Ascending aorta (tissue), 2 donors: Measurements from ENCODE around the gene GBP1. TPM values are rescaled to one million over a fixed set of nuclear protein-coding genes. Genes with fewer than 3 reads are reported as not detected.

ENCODE experiments used
- DNase-seq, 2 donors: peaks; one replicate each; pipeline ENCODE4 v3.0.0-alpha.2; 2019; ENCODE audit warnings: low spot score in 2 of 2
- H3K27ac ChIP-seq, 2 donors: fragments of 200-600 bp; sonication (generic); one replicate each; pipeline ENCODE4 v1.5.1; 2016 to 2017; ENCODE audit warnings: mild to moderate bottlenecking in 1 of 2
- H3K27me3 ChIP-seq: fragments of 200-600 bp; sonication (generic); one replicate; pipeline ENCODE4 v1.5.1; 2017
- H3K36me3 ChIP-seq, 2 donors: fragments of 200-600 bp; sonication (generic); one replicate each; pipeline ENCODE4 v1.5.1; 2016
- H3K4me1 ChIP-seq, 2 donors: fragments of 200-600 bp; sonication (generic); one replicate each; pipeline ENCODE4 v1.5.1; 2016 to 2017; ENCODE audit warnings: mild to moderate bottlenecking in 1 of 2
- H3K4me3 ChIP-seq, 2 donors: fragments of 200-600 bp; sonication (generic); one replicate each; pipeline ENCODE4 v1.5.1; 2016 to 2017; ENCODE audit warnings: mild to moderate bottlenecking in 1 of 2
- H3K9me3 ChIP-seq, 2 donors: fragments of 200-600 bp; sonication (generic); one replicate each; pipeline ENCODE4 v1.5.1; 2016
- CTCF ChIP-seq, 3 experiments: fragments of 200-600 bp in 2 of 3; fragments of 450-650 bp in 1 of 3; sonication (generic) in 2 of 3; IDR thresholded peaks; one replicate each; pipeline ENCODE4 v1.5.1; 2016 to 2019; ENCODE audit warnings: antibody characterized with exemption in 3 of 3, mild to moderate bottlenecking in 1 of 3, moderate library complexity in 1 of 3
- intact Hi-C: fragments of 100-400 bp; cut with DNase I; formaldehyde crosslinking; loops from one replicate; pipeline ENCODE4 v1.15.1; 2023
- total RNA-seq: library from RNA; depleted of rRNA; stranded (reverse); fragments of >200 nt; gene quantifications from one replicate; pipeline ENCODE4 v1.1.0, GENCODE V29; 2016

GBP1 gene
- total RNA-seq, 1 donor from 2014 or later, result 59.7 TPM

DNA sequence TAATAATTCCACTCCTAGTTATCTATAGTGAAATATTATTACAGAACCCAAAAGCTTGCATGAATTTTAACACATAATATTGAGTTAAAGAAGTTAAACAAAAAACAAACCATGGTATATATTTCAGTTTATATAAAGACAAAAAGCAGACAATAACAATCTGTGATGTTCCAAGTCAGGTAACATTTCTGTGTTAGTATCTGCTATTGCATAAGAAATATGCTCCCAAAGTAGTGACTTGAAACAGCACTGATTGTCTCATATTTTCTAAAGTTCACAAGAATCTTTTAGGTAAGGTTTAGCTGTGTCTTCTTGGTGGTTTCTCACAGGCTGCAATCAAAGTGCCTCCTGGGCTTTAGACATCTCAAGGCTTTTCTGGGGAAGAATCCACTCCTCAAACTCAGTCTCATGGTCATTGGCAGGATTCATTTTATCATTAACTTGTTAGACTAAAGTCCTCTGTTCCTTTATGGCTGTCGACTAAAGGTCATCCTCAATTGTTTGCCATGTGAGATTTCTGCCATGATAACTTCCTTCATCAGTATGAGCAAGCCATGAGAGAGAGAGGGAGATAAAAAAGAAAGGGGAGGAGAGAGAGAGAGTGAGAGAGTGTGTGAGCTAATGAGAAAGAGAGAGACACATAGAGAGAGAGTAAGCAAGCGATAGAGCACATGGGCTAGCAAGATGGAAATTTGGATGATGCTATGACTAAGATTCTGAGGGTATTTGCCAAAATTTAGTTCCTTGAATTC, 19.9 kb downstream of the GBP1 start:
- no peak overlapping the region for H3K27ac ChIP-seq
- TF ChIP-seq CTCF (IDR thresholded peaks at IDR 0.05), result no peak
- no peaks in the 10 kb centered on the region for H3K9me3 ChIP-seq
- no peaks in the 10 kb centered on the region for H3K4me1 ChIP-seq
- intact Hi-C loops, result no loop called here
- no peaks in the 10 kb centered on the region for H3K27me3 ChIP-seq
- no peaks in the 10 kb centered on the region for H3K36me3 ChIP-seq
- DNase-seq, result no peak
- H3K4me3 ChIP-seq, result no peak overlapping the region

DNA sequence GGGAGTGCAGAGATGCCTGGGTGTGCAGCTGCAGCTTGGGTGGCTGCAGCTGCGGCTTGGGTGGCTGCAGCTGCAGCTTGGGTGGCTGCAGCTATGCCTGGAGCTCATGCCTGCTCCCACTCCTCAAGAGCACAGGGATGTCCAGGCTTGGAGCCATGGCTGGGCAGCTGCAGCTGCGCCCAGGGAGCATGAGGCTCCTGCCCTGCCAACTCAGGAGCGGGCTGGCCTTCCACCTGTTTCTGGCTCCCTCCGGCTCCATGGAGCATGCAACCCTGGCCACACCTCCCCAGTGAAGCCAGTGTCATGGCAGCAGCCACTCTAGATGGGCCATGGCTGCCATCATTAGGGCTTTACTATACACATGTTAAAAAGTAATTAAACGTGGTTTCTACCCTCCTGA, 21.1 kb downstream of the GBP1 start:
- H3K4me1 ChIP-seq, result no peaks in the 10 kb centered on the region
- no peak for TF ChIP-seq CTCF (IDR thresholded peaks at IDR 0.05)
- DNase-seq, result no peak
- H3K27me3 ChIP-seq, result no peaks in the 10 kb centered on the region
- intact Hi-C loops, result no loop called here
- no peaks in the 10 kb centered on the region for H3K9me3 ChIP-seq
- no peak overlapping the region for H3K27ac ChIP-seq
- H3K4me3 ChIP-seq, result no peak overlapping the region
- H3K36me3 ChIP-seq, result no peaks in the 10 kb centered on the region

DNA sequence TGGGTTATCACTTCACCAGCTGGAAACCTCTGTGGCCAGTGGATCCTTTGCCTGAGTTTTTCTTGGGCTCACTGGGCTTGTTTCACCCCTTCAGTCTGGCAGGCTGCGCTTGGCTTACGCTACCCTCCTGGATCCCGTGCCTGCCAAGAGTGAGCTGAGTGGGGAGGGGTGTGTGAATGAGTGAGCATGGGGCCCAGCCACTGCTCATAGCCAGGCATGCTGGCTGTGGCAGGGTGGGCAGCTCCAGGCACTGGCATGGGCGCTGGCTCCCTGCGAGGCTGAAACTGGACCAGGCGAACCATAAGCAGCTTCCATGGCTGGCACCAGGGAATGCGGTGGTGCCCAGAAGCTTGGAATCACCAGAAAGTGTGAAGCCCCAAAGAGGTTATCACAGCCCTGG, 22.5 kb downstream of the GBP1 start:
- Histone ChIP-seq H3K27me3 (no peaks in the 10 kb centered on the region), H3K4me1 (no peaks in the 10 kb centered on the region), H3K36me3 (no peaks in the 10 kb centered on the region), H3K9me3 (no peaks in the 10 kb centered on the region), H3K27ac (no peak overlapping the region), H3K4me3 (peak overlapping the region in 1 of 2 donors; percentile 8)
- intact Hi-C loops, result no loop called here
- DNase-seq, result no peak
- no peak for TF ChIP-seq CTCF (IDR thresholded peaks at IDR 0.05)

DNA sequence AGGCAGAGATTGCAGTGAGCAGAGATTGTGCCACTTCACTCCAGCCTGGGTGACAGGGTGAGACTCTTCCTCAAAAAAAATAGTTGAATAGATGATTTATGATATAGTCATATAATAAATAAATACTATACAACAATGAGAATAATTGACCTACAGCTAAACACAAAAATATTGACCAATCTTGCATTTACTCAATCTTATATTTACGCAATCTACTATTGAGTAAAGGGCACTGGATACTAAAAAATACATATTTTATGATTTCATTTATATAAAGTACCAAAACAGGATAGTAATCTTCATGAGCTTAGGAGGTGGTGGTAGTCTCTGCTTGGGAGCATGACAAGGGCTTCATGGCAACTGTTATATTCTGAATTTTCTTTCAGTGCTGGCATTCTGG, 23.3 kb downstream of the GBP1 start:
- Histone ChIP-seq H3K9me3 (no peaks in the 10 kb centered on the region), H3K36me3 (no peaks in the 10 kb centered on the region), H3K27me3 (no peaks in the 10 kb centered on the region), H3K4me1 (no peaks in the 10 kb centered on the region), H3K4me3 (no peak overlapping the region), H3K27ac (no peak overlapping the region)
- intact Hi-C loops, result no loop called here
- no peak for TF ChIP-seq CTCF (IDR thresholded peaks at IDR 0.05)
- no peak for DNase-seq

DNA sequence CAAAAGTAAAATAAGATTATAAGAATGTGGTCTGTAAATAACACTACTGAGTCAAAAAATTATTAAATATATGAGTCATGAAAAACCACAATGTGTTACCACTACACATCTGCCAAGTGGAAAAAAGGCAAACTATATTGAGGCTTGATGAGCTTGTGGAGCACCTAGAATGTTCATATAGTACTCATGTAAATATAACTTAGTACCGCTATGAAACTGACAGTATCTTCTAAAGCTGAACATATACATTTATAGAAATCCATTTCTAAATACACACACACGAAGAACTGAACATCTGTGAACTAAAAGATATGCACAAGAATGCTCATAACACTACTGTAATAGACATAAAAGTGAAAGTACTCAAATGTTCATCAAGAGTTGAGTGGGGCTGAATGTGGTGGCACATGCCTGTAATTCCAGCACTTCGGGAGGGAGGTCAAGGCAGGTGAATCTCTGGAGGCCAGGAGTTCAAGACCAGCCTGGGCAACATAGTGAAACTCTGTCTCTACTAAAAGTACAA, 23.8 kb downstream of the GBP1 start:
- intact Hi-C loops, result no loop called here
- Histone ChIP-seq H3K36me3 (no peaks in the 10 kb centered on the region), H3K27ac (no peak overlapping the region), H3K9me3 (no peaks in the 10 kb centered on the region), H3K4me3 (no peak overlapping the region), H3K27me3 (no peaks in the 10 kb centered on the region), H3K4me1 (no peaks in the 10 kb centered on the region)
- DNase-seq, result no peak
- no peak for TF ChIP-seq CTCF (IDR thresholded peaks at IDR 0.05)

DNA sequence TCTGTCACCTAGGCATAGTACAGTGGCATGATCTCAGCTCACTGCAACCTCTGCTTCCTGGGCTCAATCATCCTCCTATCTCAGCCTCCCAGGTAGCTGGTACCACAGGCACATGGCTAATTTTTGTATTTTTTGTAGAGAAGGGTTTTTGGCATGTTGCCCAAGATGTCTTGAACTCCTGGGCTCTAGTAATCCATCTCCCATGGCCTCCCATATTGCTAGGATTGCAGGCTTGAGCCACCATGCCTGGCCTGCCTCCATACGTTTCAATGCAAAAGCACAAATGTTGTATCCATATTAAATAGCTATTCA, 24.7 kb downstream of the GBP1 start:
- DNase-seq, result no peak
- no peak for TF ChIP-seq CTCF (IDR thresholded peaks at IDR 0.05)
- H3K27me3 ChIP-seq, result no peaks in the 10 kb centered on the region
- H3K4me3 ChIP-seq, result no peak overlapping the region
- H3K9me3 ChIP-seq, result no peaks in the 10 kb centered on the region
- H3K4me1 ChIP-seq, result no peaks in the 10 kb centered on the region
- no peak overlapping the region for H3K27ac ChIP-seq
- intact Hi-C loops, result no loop called here
- no peaks in the 10 kb centered on the region for H3K36me3 ChIP-seq
